Keratinocyte (primary cell): ENCODE data around the gene RANBP3. TPM values are rescaled to one million over a fixed set of nuclear protein-coding genes. Genes with fewer than 3 reads are reported as not detected.
A peak's percentile ranks its signal among the peaks of the same experiment; 100 is the strongest.

Experiments
- DNase-seq: peaks from one replicate; pipeline ENCODE4 v3.0.0-alpha.2; 2011; ENCODE audit warnings: low read depth, missing footprints, low spot score
- FAIRE-seq: peaks from 2 replicates; lab custom pipeline; 2011; peaks lifted over from hg19 to GRCh38; lab: Jason Lieb, UNC
- H2AFZ ChIP-seq: 2 replicates; pipeline ENCODE4 v1.6.0; 2012; ENCODE audit warnings: low read length, control low read depth, inconsistent platforms; ENCODE audit not compliant: control insufficient read depth
- H3K27ac ChIP-seq: 2 replicates; pipeline ENCODE4 v1.5.1; 2011; ENCODE audit warnings: low read length; ENCODE audit not compliant: control insufficient read depth, insufficient read depth
- H3K27me3 ChIP-seq: 3 replicates; pipeline ENCODE4 v1.6.0; 2011; ENCODE audit warnings: low read length; ENCODE audit not compliant: control insufficient read depth, insufficient read depth; ENCODE audit errors: extremely low read depth
- H3K36me3 ChIP-seq, 2 experiments: 2 replicates in 1 of 2; 3 replicates in 1 of 2; pipeline ENCODE4 v1.5.1; 2011; ENCODE audit warnings: low read length in 2 of 2, mild to moderate bottlenecking in 1 of 2; ENCODE audit not compliant: control insufficient read depth in 2 of 2, insufficient read depth in 2 of 2; ENCODE audit errors: extremely low read depth in 1 of 2
- H3K4me1 ChIP-seq: 3 replicates; pipeline ENCODE4 v1.5.1; 2011; ENCODE audit warnings: low read length; ENCODE audit not compliant: control insufficient read depth, insufficient read depth; ENCODE audit errors: extremely low read depth
- H3K4me2 ChIP-seq: 3 replicates; pipeline ENCODE4 v1.6.0; 2011; ENCODE audit warnings: low read depth, low read length; ENCODE audit not compliant: control insufficient read depth, insufficient read depth; ENCODE audit errors: extremely low read depth
- H3K4me3 ChIP-seq, 3 experiments: fragments of 200-600 bp in 1 of 3; sonication (generic) in 1 of 3; 2 replicates in 2 of 3; 3 replicates in 1 of 3; pipeline ENCODE4 v1.5.1; 2011 to 2016; ENCODE audit warnings: low read length in 3 of 3, mild to moderate bottlenecking in 3 of 3, control low read depth in 2 of 3, inconsistent platforms in 1 of 3, low read depth in 1 of 3, mixed read lengths in 1 of 3, mixed run types in 1 of 3, moderate library complexity in 1 of 3; ENCODE audit not compliant: control insufficient read depth in 2 of 3, insufficient read depth in 2 of 3; ENCODE audit errors: extremely low read depth in 1 of 3
- H3K79me2 ChIP-seq: 2 replicates; pipeline ENCODE4 v1.6.0; 2012; ENCODE audit warnings: low read length; ENCODE audit not compliant: control insufficient read depth, insufficient read depth
- H3K9ac ChIP-seq: 3 replicates; pipeline ENCODE4 v1.6.0; 2011; ENCODE audit warnings: low read length; ENCODE audit not compliant: control insufficient read depth, insufficient read depth; ENCODE audit errors: extremely low read depth
- H3K9me1 ChIP-seq: 3 replicates; pipeline ENCODE4 v1.6.0; 2011; ENCODE audit warnings: low read length; ENCODE audit not compliant: control insufficient read depth, insufficient read depth; ENCODE audit errors: extremely low read depth
- H3K9me3 ChIP-seq: 2 replicates; pipeline ENCODE4 v1.5.1; 2012; ENCODE audit warnings: low read depth, low read length; ENCODE audit not compliant: control insufficient read depth
- H4K20me1 ChIP-seq: 3 replicates; pipeline ENCODE4 v1.6.0; 2011; ENCODE audit warnings: low read length; ENCODE audit not compliant: control insufficient read depth, insufficient read depth; ENCODE audit errors: extremely low read depth
- CTCF ChIP-seq, 3 experiments: IDR thresholded peaks in 1 of 3; conservative IDR thresholded peaks in 1 of 3; optimal IDR thresholded peaks in 1 of 3; 2 replicates in 2 of 3; 3 replicates in 1 of 3; pipeline versions ENCODE3 to v1.5.1; 2011; ENCODE audit warnings: low read length in 3 of 3, mild to moderate bottlenecking in 3 of 3, moderate library complexity in 2 of 3, control low read depth in 1 of 3, inconsistent platforms in 1 of 3; ENCODE audit not compliant: insufficient read depth in 2 of 3; ENCODE audit errors: extremely low read depth in 1 of 3
- EZH2 ChIP-seq: IDR thresholded peaks from one replicate; pipeline ENCODE4 v1.6.1; 2012; ENCODE audit warnings: inconsistent platforms, mild to moderate bottlenecking, low read length, moderate library complexity
- dilution Hi-C: fragments of 300-500 bp; cut with MboI; formaldehyde crosslinking; loops from one replicate; pipeline ENCODE4 v1.7.0; 2020; ENCODE audit warnings: low sequenced_read_pairs; ENCODE audit not compliant: extremely low pct_ligation_motif_present
- polyA plus RNA-seq, 5 experiments: library from polyadenylated mRNA; depleted of rRNA in 3 of 5; stranded (reverse) in 3 of 5; stranded (forward) in 1 of 5; unstranded in 1 of 5; fragments of >200 nt; gene quantifications; 1 replicate in 1 of 5; 2 replicates in 3 of 5; 3 replicates in 1 of 5; pipeline versions ENCODE4 v1.2.1 to v1.2.3, GENCODE V29; 2011 to 2012; ENCODE audit warnings: missing spikeins in 2 of 5, low read depth in 1 of 5, low replicate concordance in 1 of 5

The RANBP3 gene
- polyA plus RNA-seq, 1 donor (not counting 4 experiments of a cell fraction or from before 2014, with no cell fraction given) = 36.4 TPM

- Histone ChIP-seq H3K27me3 (no peaks in the 10 kb centered on the region), H3K9me1 (peaks cover 2% of the 10 kb centered on the region), H3K4me1 (peaks cover 23% of the 10 kb centered on the region), H4K20me1 (peaks cover 20% of the 10 kb centered on the region), H3K9me3 (no peaks in the 10 kb centered on the region), H3K36me3 (peaks cover 9 to 19% of the 10 kb centered on the region in 2 experiments), H3K4me2 (peak overlapping the region; percentile 99), H3K27ac (peak overlapping the region; percentile 85), H3K9ac (peak overlapping the region; percentile 92), H2AFZ (peak overlapping the region; percentile 78), H3K79me2 (peaks cover 63% of the 10 kb centered on the region), H3K4me3 (peak overlapping the region; percentile 69 to 97 (median 81))
- FAIRE-seq = no peak
- dilution Hi-C loops = no loop called here
- TF ChIP-seq EZH2 (no peak), CTCF (optimal IDR thresholded peaks at IDR 0.05 in 1 of 3, IDR thresholded peaks at IDR 0.05 in 1 of 3, conservative IDR thresholded peaks at IDR 0.05 in 1 of 3; ENCODE audit: extremely low read depth in 1 of 3, insufficient read depth in 2 of 3, low read length in 3 of 3) (no peak)
- DNase-seq = no peak
Measured at GRCh38 chr19:5977222-5977784, 637 bp downstream of the RANBP3 start.

- FAIRE-seq (no peak), DNase-seq (no peak)
- Histone ChIP-seq H3K9me3 (no peaks in the 10 kb centered on the region), H3K27me3 (no peaks in the 10 kb centered on the region), H3K79me2 (peaks cover 68% of the 10 kb centered on the region), H2AFZ (no peak overlapping the region), H3K9me1 (peaks cover 2% of the 10 kb centered on the region), H3K4me3 (peak overlapping the region; percentile 69 to 97 (median 81)), H3K27ac (peak overlapping the region; percentile 85), H3K4me2 (peak overlapping the region; percentile 99), H3K36me3 (peaks cover 9 to 24% of the 10 kb centered on the region in 2 experiments), H3K9ac (peak overlapping the region; percentile 92), H4K20me1 (peaks cover 24% of the 10 kb centered on the region), H3K4me1 (peaks cover 23% of the 10 kb centered on the region)
- dilution Hi-C loops = no loop called here
- TF ChIP-seq EZH2 (no peak), CTCF (optimal IDR thresholded peaks at IDR 0.05 in 1 of 3, IDR thresholded peaks at IDR 0.05 in 1 of 3, conservative IDR thresholded peaks at IDR 0.05 in 1 of 3; ENCODE audit: extremely low read depth in 1 of 3, insufficient read depth in 2 of 3, low read length in 3 of 3) (no peak)
Measured at GRCh38 chr19:5976768-5977167, 1.2 kb downstream of the RANBP3 start.
